ENCODE results near the gene B4GALNT2.

- TF ChIP-seq CTCF (conservative IDR thresholded peaks at IDR 0.05; ENCODE audit: low read depth, low read length) (no peak), EZH2phosphoT487 (IDR thresholded peaks at IDR 0.05; ENCODE audit: borderline replicate concordance, low read length) (no peak), EZH2 (IDR thresholded peaks at IDR 0.05; ENCODE audit: low read length, unreplicated experiment) (no peak)
Measured at GRCh38 chr17:49165143-49165542, 32.6 kb downstream of the B4GALNT2 start.

Data from PC-3 (cell line).